Stimulated activated effector memory CD8-positive, alpha-beta T cell treated with anti-CD3 and anti-CD28 coated beads, Interleukin-12 subunit alpha, Interleukin-12 subunit beta, amount 100 ng/mL, for 72 hours (primary cell): ENCODE data around the gene NEURL3.
"Not testable (repeated sequence)": the region's sequence is repeated elsewhere in the genome, so short reads cannot be mapped to it uniquely, and the experiment has no call there.

Experiments
- ATAC-seq: fragments of 150-1000 bp; cut with Tn5 transposase; 2 replicates; pipeline ENCODE4 v1.10.0; 2021
- DNase-seq, 2 donors: peaks; one replicate each; pipeline ENCODE4 v3.0.0; 2021 to 2022; ENCODE audit warnings: low spot score in 2 of 2
- H3K27ac Mint-ChIP-seq: one replicate; pipeline ENCODE4 v1.8.0; 2022; ENCODE audit warnings: mild to moderate bottlenecking, mixed read lengths
- H3K36me3 Mint-ChIP-seq: one replicate; pipeline ENCODE4 v1.8.0; 2022; ENCODE audit warnings: mild to moderate bottlenecking, mixed read lengths
- H3K4me1 Mint-ChIP-seq: one replicate; pipeline ENCODE4 v1.8.0; 2022; ENCODE audit warnings: mixed read lengths
- H3K4me3 Mint-ChIP-seq: one replicate; pipeline ENCODE4 v1.8.0; 2022; ENCODE audit warnings: mild to moderate bottlenecking, mixed read lengths
- H3K9me3 Mint-ChIP-seq: one replicate; pipeline ENCODE4 v1.8.0; 2022; ENCODE audit warnings: mixed read lengths

NEURL3 gene, protein sequence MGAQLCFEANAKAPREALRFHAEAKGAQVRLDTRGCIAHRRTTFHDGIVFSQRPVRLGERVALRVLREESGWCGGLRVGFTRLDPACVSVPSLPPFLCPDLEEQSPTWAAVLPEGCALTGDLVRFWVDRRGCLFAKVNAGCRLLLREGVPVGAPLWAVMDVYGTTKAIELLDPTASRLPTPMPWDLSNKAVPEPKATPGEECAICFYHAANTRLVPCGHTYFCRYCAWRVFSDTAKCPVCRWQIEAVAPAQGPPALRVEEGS

GRCh38 chr2:96505231-96505889 is at the start of gene NEURL3:
Gene NEURL3 (minus strand): TSS chr2:96505357. CDS start chr2:96505286, 71 bp downstream.
- Mint-ChIP-seq H3K4me3 (no peak within 1 kb of the TSS), H3K4me1 (peaks cover 34% of the 10 kb centered on the region), H3K9me3 (no peaks in the 10 kb centered on the region), H3K36me3 (peaks cover 7% of the 10 kb centered on the region), H3K27ac (peak within 1 kb of the TSS; percentile 58)
- DNase-seq (no peak), ATAC-seq (no peak)

DNA sequence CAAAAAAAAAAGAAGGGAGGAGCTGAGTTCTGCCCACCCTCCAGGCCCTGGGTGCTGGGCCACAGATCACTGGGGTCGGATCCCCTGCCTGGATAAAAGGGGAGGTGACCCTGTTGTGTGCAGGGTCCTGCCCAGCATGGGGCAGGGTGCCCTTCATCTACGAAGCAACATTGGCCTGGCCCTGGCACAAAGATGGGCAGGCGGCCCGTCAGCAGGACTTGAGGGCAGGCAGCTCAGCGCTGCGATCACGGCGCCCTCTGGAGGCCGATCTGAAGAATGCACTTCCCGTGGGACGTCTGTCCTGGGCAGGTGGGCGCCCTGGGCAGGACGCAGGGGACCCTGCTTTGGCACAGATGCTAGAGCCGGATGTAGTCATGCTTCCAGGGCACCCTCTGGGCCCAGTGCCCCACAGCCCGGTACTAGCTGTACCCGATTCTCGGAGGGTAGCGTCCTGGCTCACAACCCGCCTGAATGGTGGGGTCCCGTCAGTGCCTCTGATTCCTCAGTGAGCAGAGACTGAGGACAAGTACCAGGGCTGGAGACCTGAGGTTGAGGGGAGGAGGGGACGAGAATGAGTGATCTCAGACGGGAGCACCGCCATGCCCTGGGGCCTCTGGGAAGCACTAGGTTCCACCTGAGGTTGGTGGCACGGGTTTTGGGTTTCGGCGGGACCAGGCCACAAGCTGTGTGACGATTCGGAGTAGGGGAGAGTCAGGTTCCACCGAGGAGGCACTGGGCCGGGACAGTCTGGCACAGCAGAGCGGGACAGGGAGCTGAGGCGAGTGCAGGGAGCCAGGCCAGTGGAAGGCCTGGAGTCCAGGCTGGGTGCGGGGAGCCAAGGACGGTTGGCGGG is 49.4 kb upstream of the NEURL3 start:
- peak overlapping the region; percentile 9 for H3K4me3 Mint-ChIP-seq
- peaks cover 6% of the 10 kb centered on the region for H3K9me3 Mint-ChIP-seq
- peak overlapping the region; percentile 90 for H3K27ac Mint-ChIP-seq
- peaks cover 57% of the 10 kb centered on the region for H3K4me1 Mint-ChIP-seq
- ATAC-seq, result peak; percentile 50
- peak; percentile 65 to 89 for DNase-seq
- peaks cover 77% of the 10 kb centered on the region for H3K36me3 Mint-ChIP-seq

DNA sequence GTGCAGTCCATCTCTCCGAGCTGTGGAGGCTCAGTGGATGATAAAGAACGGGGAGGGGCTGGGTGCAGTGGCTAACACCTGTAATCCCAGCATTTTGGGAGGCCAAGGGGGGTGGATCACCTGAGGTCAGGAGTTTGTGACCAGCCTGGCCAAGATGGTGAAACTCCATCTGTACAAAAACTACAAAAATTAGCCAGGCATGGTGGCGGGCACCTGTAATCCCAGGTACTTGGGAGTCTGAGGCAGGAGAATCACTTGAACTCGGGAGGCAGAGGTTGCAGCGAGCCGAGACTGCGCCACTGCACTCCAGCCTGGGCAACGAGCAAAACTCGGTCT is 48.8 kb upstream of the NEURL3 start:
- H3K9me3 Mint-ChIP-seq, ATAC-seq, DNase-seq: not testable (repeated sequence)
- Mint-ChIP-seq H3K4me1 (peaks cover 57% of the 10 kb centered on the region), H3K36me3 (peaks cover 83% of the 10 kb centered on the region), H3K27ac (peak overlapping the region; percentile 90), H3K4me3 (peak overlapping the region; percentile 18)

GRCh38 chr2:96553176-96553956 is 48.2 kb upstream of the NEURL3 start:
- Mint-ChIP-seq H3K4me3 (peak overlapping the region; percentile 18), H3K36me3 (peaks cover 87% of the 10 kb centered on the region), H3K9me3 (peaks cover 6% of the 10 kb centered on the region), H3K4me1 (peaks cover 55% of the 10 kb centered on the region), H3K27ac (peak overlapping the region; percentile 90)
- peak in 1 of 2 donors; percentile 71 for DNase-seq
- no peak for ATAC-seq

DNA sequence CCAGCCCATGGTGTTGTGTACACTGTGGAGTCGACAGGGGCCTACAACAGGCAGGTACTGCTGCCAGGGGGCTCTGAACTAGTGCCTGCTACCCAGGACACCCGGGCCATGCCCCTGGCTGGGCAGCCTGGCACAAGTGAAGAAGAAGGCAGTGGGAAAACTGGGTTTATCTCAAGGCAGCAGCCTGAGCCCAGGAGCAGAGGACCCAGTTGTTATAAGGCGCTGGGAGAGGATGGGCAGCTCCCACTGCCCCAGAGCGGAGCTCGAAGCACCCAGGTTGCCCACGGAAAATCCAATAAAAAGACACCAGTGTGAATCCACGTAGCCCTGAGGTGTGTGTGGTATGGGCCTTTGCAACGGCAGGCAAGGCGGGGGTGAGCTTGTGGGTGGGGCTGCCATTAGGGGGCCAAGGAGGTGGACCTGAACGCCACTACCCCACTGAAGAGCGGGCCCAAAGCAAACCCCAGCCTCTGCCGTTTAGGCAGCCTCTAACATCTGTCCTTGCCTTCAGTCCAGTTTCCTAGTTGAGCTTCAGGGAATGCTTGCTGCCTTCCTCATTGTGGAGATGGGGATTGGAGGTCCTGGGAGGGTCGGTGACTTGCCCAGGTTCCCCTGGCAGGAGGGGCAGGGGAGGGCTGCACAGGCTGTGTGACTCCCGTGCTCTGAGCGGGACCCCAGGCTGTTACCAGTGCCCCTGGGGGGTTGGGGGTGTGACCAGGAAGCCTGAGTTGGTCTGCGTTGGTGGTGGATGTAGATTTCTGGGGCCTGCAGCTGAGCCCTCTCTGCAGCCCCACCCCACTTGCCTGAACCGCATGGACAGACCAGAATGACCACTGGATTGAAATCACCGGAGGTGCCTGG is 47.4 kb upstream of the NEURL3 start:
- peaks cover 54% of the 10 kb centered on the region for H3K4me1 Mint-ChIP-seq

DNA sequence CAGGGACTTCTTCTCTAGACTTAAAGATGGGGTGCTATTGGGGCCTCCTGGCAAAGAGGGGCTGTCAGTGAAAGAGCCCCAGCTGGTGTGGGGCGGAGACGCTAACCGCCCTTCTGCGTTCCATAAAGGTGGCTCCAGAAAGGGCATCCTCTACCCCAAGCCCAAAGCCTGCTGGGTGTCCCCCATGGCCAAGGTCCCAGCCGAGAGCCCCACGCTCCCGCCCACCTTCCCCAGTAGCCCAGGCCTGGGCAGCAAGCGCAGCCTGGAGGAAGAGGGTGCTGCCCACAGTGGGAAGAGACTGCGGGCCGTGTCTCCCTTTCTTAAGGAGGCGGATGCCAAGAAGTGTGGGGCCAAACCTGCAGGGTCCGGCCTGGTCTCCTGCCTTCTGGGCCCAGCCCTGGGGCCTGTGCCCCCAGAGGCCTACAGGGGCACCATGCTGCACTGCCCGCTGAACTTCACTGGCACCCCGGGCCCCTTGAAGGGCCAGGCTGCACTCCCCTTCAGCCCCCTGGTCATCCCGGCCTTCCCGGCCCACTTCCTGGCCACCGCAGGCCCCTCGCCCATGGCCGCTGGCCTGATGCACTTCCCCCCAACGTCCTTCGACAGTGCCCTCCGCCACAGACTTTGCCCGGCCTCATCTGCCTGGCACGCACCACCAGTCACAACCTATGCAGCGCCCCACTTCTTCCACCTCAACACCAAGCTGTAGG is 46.6 kb upstream of the NEURL3 start:
- Mint-ChIP-seq H3K4me1 (peaks cover 55% of the 10 kb centered on the region), H3K27ac (peak overlapping the region; percentile 90), H3K36me3 (peaks cover 92% of the 10 kb centered on the region), H3K9me3 (peaks cover under 1% of the 10 kb centered on the region), H3K4me3 (no peak overlapping the region)
- DNase-seq, result no peak
- ATAC-seq, result no peak

More for the DNA sequence above, 47.4 kb upstream of the NEURL3 start:
- Mint-ChIP-seq H3K4me3 (no peak overlapping the region), H3K27ac (peak overlapping the region; percentile 90), H3K36me3 (peaks cover 90% of the 10 kb centered on the region), H3K9me3 (peaks cover 6% of the 10 kb centered on the region)
- ATAC-seq, result no peak
- no peak for DNase-seq

- no peaks in the 10 kb centered on the region for H3K9me3 Mint-ChIP-seq
- H3K27ac Mint-ChIP-seq, result peak overlapping the region; percentile 26
- peaks cover 57% of the 10 kb centered on the region for H3K4me1 Mint-ChIP-seq
- ATAC-seq (no peak), DNase-seq (no peak)
- H3K4me3 Mint-ChIP-seq, result no peak overlapping the region
- H3K36me3 Mint-ChIP-seq, result peaks cover 96% of the 10 kb centered on the region
Observed at GRCh38 chr2:96550787-96551604, 45.8 kb upstream of the NEURL3 start.

DNA sequence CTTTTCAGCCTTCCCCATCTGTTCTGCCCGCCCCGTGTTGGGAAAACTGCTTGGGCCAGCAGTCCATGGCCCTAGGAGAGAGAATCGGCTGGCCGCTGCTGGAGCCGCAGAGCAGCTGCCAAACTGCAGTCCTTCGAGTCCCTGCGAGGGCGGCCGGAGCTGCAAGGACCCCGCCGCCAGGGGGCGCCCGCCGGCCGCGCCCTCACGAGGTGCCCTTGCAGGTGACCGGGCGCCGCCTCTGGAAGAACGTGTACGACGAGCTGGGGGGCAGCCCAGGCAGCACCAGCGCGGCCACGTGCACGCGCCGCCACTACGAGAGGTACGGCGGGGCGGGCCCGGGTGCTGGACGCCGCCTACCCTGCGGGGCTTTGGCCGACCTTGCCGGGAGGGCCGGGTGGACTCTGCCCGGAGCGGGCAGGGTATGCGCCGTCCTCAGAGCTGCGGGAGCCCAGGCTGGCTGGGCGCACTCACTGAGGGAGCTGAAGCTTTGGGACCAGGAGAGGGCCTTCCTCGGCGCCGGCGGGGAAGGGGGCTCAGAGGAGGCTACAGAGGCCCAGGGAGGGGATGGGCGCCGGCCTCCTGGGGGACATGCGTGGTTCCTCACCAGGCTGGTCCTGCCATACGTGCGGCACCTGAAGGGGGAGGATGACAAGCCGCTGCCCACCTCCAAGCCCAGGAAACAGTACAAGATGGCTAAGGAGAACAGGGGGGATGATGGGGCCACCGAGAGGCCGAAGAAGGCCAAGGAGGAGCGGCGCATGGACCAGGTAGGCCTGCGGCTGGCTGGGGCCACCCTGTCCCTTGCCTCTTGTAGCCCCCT is 45.0 kb upstream of the NEURL3 start:
- Mint-ChIP-seq H3K4me1 (peaks cover 64% of the 10 kb centered on the region), H3K4me3 (no peak overlapping the region), H3K36me3 (peaks cover 100% of the 10 kb centered on the region), H3K27ac (peak overlapping the region; percentile 26), H3K9me3 (no peaks in the 10 kb centered on the region)
- no peak for DNase-seq
- ATAC-seq, result no peak

GRCh38 chr2:96549466-96549785 is 44.3 kb upstream of the NEURL3 start:
- peaks cover 100% of the 10 kb centered on the region for H3K36me3 Mint-ChIP-seq

DNA sequence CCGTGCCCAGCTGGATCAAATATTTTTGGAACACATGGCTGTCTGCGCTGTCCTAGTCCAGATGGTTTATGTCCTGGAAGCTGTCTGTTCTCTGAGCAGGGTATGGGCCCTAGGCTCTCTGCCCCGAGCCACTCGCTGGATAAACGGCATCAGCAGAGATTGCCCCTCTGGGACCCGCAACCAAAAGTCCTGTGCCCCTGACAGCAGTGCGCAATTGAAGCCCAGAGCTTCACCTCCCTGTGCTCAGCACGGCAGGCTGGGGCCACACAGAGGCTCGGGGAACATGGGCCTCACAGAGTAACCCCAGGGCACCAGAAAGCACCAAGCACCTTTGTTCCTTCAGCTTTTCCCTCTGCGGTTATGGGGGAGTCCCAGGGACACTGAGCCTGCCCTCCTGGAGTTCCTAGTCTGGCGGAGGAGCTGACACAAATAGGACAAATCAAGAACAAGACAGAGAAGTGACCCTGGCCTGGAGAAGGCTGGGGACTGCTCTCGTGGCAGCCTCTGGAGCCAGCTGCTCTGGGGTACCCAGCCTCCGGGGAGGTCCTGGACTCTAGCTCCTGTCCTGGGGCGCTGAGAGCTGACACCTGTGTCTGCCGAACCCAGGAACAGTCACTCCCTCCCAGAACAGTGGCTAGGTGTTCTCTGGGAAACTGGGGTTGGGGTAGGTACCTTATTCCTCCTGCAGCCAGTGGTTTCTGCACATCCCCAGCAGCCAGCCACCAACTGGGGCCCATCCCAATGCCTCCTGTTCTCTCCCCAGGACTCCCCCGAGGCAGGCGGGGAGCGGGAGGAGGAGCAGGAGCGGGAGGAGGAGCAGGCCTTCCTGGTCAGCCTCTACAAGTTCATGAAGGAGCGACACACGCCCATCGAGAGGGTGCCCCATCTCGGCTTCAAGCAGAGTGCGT is 43.7 kb upstream of the NEURL3 start:
- Mint-ChIP-seq H3K9me3 (no peaks in the 10 kb centered on the region), H3K36me3 (peaks cover 100% of the 10 kb centered on the region), H3K27ac (no peak overlapping the region), H3K4me3 (no peak overlapping the region), H3K4me1 (peaks cover 64% of the 10 kb centered on the region)
- no peak for DNase-seq
- ATAC-seq, result no peak

More at GRCh38 chr2:96549466-96549785, 44.3 kb upstream of the NEURL3 start:
- ATAC-seq, result no peak
- Mint-ChIP-seq H3K4me3 (no peak overlapping the region), H3K9me3 (no peaks in the 10 kb centered on the region), H3K4me1 (peaks cover 64% of the 10 kb centered on the region), H3K27ac (peak overlapping the region; percentile 26)
- no peak for DNase-seq

- peaks cover 100% of the 10 kb centered on the region for H3K36me3 Mint-ChIP-seq
- no peak for ATAC-seq
- H3K27ac Mint-ChIP-seq, result peak overlapping the region; percentile 91
- DNase-seq, result no peak
- H3K4me3 Mint-ChIP-seq, result peak overlapping the region; percentile 55
- peaks cover 62% of the 10 kb centered on the region for H3K4me1 Mint-ChIP-seq
- no peaks in the 10 kb centered on the region for H3K9me3 Mint-ChIP-seq
Observed at GRCh38 chr2:96547731-96548171, 42.6 kb upstream of the NEURL3 start.
